GM21786 (cell line): ENCODE results near the gene UST.
"Not testable (repeated sequence)": the region's sequence is repeated elsewhere in the genome, so short reads cannot be mapped to it uniquely, and the experiment has no call there.

Experiments used
- ATAC-seq: cut with Tn5 transposase; IDR thresholded peaks from one replicate; pipeline ENCODE4 v1.9.1; 2021; ENCODE audit not compliant: unreplicated experiment

UST gene

DNA sequence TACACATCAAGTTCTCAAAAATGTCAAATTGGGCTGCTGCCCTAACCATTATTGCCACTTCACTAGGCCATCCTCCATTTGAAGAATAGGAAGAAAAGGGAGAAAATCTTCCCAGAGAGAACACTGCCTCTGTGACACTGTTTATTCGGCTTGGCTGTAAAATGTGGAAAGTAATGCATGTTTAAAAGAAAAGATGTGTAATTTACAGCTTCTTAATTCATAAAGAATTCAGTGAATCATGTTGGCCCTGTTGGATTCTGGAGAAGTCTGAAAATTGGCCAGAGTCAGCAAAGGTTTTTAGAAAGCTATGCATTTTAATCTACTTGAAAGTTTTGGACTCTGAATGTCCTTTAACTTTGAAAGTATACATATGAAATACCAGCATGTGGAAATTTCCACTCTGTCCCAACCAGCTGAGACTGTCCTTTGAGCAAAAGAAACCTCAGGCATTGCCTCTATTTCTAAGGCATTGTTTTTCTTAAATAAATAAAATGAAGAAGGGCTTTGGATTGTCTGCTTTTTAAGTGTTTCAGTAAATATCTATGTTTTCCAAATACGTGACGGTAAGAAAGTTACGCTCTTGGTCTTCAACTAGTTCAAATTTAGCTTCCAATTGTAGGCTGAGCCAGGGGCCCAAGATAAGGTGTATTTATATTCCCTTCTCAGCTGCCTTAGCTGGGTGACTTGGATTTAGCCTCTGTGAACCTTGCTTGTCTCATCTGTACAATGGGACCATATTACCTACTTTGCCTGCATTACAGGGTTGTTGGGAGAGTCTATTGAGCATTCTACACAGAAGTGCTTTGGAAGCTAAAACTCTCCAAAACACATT, 222.2 kb downstream of the UST start:
- ATAC-seq = no peak

DNA sequence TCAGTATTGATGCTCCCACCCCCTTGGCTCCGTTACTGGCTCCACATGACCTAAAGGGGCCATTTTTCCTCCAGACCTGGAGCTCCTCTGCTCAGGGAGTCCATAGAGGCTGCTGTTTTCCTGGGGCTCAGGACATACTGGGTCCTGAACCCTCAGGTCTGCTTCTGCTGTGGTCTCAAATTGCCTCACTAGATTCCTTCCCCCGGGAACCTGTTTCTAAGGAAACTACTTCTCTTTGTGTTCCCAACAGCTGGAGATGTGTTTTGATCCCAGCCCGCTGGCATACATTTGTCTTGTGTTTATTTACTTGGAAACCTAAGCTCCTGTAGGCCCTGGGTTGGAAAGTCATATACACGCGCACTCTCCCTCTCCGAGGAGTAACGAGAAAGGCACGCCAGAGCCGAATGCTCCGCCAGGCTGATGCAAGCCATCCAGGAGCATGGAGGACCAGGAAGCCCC, 222.8 kb downstream of the UST start:
- no peak for ATAC-seq

DNA sequence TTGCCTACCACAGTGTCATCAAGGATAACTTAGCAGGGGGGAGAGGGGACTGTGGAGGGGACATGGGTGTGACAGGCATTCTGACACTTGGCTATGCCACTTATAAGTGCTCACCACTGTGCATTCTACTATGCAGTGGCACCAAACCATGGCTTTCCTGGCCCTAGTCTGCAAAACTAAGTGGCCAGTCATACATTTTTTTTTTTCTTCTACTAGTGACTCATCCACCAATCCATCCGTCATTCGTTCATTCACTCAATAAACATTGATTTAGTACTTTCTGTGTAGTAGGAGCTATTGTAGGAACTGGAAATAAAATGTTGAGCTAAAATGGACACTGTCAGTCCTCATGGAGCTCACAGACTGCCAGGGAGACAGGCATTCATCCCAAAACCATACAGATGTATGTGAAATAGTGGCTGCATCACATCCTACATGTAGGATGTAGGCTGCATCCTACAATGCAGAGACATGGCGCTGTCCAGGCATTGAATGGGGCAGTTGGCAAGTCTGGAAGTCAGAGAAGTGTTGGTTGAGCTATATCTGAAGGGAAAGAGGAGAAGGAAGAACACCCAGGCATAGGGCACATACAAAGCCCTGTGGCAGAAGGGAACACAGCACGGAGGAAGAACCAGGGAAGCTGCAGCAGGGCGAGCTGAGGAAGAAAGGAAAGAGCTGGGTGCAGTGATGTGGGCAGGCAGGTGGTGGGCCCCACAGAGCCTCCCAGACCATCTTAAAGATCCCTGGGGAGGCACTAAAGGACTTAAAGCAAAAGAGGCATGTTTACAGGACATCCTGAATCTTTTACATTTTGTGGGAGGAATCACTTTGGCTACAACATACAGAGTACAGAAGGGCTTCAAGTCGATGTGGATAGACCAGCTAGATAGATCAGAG, 224.4 kb downstream of the UST start:
- no peak for ATAC-seq

DNA sequence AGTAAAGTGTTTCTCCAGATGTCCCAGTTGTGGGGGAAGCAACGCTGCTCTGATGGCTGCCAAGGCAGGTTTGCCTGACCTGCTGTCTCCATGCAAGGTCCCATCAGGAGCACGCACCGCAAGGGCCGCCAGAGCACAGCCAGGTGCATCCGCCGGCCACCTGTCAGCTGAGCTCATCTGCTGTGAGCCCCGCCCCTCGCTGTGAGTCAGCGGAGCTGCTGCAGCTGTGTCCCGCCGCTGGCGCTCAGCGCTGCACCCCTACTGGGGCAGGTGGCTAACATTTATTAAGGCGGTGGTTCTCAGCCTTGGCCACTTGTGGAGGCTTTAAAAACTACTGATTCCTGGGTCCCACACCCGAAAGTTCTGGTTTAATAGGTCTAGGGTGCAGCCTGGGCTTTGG, 225.7 kb downstream of the UST start:
- peak; percentile 65 for ATAC-seq

DNA sequence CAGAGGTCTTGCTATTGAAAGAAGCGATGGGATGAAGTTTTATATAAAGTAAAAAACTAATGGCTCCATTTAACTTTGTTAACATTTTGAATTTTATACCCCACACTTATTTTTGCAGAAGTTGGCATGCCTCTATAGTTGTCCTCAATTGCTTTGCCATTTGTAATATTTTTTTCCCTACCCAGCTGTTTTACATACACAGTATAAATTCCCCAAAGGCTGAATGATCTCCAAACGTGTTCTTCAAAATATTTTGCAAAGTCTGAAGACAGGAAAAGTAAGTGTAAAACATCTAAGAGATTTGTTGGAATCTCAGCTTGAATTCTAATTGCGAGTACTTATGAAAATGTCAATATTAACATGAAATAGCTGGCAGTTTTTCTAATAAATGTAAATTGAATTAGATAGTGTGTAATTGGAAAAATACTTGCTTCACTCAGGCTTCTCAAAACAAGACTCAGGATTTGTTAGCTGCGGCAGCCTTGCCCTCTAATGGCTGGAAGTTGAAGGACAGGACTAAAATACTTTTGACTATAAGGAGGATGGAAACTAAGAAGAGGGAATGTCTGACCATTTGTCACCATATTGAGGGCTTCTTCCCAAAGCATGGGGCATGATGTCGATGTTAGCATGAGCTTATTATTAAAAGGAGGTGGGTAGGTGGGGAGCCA, 226.8 kb downstream of the UST start:
- no peak for ATAC-seq

DNA sequence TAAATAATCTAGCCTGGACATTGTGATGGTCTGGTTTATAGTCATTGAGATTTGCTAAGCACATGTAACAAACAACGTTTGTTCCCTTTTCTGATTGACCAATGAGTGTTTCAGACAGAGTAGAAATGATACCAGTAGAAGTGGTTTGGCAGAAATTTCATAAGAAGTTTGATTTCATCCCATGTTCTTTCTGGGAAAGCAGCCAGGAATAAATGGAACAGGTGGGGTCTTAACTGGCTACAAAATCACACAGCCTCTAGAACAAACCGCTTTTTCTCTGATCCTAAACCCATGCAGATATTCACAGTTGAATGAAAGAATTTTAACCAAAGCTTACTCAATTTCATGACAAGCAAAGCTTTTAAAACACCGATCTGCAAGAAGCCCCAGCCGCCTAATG, 227.5 kb downstream of the UST start:
- ATAC-seq = no peak

DNA sequence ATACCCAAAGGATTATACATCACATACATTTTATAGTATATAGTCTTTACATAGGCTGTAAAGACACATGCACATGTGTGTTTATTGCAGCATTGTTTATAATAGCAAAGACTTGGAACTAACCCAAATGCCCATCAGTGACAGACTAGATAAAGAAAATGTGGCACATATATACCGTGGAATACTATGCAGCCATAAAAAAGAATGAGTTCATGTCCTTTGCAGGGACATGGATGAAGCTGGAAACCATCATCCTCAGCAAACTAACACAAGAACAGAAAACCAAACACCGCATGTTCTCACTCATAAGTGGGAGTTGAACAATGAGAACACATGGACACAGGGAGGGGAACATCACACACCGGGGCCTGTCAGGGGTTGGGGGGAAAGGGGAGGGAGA, 231.5 kb downstream of the UST start:
- not testable (repeated sequence) for ATAC-seq

DNA sequence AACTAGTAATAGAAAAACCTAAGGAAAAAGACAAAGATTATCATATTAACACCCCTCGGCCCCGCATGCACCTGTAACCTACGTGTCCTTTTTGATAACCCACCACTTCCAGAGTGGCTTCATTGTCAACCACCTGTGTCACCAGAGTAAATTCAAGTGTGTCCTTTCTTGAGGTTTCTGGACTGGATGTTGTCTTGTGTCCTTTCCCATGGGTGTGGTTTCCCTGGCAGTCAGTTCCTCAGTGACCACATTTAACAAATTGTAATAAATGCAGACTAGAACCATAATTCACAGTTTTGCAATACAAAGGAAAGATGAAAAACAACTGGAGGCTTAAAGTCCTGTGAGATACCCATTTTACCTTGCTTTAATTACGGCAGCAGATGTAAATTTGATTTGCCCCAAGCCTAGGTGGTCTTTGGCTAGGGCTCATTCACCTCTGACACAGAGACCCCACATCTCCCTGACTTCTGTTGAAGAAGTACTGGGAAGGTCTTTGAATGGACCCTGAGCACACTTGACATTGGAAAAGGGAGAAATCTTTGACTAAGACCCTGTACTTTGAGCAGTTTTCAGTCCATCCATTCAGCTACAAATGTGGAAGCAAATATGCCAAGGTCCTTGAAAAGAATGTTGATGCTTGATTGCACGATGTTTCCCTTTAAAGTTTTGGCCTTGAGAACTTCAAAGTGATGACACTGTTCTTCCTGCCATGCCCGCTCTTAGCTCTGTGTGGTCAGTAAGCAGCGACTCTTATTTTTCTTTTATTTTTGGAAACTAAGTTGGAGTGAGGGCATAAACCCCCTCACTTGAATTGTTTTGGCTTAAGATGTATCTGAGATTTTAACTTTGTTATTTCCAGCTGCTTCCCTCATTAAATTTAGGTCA, 232.4 kb downstream of the UST start:
- ATAC-seq = no peak

DNA sequence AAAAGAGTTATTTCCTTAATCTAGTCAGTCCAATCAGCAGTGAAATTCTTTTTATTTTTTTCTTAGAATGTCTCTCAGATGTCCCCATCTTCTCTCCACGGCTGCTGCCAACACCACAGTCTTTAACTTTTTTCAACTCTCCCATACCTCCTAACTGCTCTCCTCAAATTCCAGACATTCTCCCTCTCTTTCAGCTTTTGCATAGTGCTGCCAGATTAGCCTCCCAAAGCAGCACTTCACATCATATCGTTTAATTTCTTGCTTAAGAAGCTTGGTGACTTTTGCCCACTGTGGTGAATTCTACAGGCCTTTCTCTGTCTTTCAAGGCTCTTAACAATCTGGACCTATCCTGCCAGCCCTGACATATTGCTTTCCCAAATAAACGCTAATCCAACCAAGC, 233.4 kb downstream of the UST start:
- no peak for ATAC-seq

DNA sequence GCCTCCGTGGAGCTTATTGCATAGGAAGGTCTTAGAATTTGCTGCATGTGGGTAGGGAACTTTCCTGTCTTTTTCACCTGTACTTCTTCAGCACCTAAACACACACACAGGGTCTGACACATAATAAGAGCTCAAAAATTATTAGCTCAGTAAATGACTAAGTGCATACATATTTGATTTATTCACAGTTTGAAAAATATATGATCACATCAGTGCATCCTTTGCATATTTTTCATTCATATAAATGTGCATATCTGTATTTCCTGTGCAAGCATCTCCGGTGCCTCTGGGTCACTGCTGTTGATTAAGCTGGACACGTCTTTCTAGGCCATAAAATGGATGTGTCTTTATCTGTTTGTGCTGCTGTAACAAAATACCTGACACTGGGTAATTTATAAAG, 234.7 kb downstream of the UST start:
- ATAC-seq = no peak

DNA sequence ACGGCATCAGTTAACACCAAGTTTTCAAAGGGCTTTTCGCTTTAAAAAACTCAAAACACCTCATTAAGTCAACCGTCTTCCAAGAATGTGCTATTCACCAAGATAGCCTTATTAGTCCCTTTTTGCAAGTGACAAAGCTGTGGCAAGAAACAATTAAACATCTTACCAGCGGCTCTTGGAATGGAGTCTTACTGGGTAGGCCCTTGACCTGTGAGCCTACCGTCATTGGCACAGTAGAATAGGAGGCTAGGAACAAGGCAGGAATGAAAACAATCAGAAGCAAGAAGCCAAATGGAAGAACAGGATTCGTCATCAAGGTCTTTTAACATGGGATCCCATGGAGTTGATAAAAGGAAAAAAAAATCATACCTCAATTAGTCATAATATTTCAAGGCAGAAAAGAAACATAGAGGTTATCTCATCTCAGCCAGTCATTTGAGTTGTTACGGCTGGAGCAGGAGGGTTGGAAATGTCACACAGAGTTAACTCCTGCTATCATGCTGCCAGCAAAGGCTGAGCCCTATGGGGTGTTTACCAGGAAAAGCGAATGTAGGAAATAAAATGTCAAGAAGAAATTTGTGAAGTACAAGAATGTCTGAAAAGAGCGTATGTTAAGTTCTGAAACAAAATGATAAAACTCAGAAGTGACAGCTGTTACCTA, 236.4 kb downstream of the UST start:
- no peak for ATAC-seq

DNA sequence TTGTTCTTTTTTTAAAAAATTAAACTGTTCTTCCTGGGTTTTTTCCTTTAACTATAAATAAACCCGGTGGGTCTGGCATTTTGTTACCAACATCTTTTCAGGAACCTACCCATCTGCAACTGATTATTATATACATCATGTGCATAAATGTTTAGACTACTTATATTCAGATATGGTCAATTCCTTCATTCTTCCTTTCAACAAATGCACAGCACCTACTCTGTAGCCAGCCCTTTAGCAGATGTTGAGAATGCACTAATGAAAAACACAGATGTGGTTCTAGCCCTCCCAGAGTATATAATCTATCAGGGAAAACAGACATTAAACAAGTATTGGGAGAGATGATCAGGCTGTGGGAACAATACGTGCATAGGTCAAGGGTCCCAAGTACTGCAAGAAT, 237.1 kb downstream of the UST start:
- ATAC-seq = no peak

DNA sequence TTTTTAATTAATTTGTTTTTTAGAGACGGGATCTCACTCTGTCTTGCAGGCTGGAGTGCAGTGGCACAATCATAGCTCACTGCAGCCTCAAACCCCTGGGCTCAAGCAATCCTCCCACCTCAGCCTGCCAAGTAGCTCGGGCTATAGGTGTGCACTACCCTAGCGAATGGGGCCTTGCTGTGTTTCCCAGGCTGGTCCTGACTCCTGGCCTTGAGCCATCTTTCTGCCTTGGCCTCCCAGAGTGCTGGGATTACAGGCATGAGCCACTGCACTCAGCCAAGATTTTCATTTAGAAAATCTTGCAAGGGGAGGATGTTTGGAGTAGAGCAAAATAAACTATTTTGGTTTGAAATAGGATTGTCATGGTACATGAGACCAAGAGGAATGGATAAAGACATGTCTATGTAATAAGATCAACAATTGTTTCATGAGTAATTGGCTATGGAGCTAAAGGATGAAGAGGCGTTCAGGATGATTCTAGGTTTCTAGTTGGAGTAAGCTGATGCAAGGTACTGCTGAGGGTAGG, 237.8 kb downstream of the UST start:
- no peak for ATAC-seq

DNA sequence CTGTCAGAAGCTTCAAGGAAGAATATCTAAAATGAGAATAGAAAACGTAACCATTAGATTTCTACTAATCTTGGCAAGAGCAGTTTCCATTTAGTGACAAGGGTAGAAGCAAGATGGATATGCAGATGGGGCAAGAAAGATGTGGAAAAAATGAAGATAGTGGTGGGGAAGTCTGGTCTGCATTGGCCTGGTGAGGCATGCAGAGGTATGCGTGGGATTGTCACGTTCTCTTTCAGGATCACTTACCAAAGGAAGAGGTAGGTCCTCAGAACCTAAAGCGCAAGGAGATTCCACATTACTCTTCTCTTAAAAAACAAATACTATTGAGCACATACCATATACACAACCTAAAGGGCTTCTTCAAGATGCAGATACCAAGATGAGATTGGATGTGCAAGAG, 238.7 kb downstream of the UST start:
- ATAC-seq = no peak

DNA sequence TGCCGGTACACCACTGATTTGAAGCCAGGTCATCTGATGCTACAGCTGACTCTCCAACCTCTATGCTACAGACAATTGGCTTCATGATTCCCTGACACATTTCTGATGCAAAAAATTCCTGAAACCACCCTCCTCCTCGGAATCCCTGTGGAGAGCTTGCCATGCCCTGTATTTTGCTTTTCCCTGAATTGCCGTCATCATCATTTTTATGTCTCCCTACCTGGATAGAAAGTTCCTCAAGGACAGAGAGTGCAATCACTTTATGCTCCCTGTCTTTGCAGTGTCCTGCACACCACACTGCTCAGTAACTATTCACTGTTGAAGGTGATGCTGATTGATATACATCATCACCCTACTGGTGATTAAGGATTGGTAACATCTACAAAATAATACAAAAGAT, 239.8 kb downstream of the UST start:
- no peak for ATAC-seq

DNA sequence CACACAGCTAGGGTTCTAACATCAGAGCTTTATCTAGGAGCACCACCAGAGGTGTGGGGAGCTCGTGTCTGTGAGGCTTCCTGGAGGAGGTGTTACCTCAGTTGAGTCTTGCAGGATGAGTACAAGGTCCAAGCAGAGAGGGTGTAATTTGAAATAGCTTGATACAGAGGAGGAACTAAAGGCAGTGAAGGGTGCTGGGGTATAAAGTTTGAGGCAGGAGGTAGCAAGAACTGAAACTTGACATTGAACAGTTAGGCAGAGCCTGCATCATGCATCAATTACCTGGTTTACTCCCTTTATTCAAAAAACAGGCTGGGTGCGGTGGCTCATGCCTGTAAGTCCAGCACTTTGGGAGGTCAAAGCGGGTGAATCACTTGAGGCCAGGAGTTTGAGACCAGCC, 241.2 kb downstream of the UST start:
- ATAC-seq = no peak

DNA sequence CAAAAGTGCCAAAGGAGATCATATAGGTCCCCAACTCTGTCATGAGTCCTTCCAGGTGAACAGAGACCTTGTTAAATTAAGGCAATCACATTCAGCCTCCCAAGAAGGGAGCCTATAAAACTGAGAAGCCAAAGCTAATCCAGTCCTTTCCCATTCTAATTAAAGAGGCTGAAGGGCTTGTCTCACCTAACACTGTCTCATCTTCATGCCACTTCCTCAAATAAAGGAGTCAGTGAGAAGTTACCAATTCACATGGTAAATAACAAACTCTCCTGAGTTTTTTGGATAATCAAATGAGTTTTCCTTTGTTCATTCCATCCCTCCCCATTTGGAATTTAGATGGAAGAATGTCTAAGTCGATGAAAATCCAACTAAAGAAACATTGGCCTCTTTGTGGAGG, 242.8 kb downstream of the UST start:
- no peak for ATAC-seq

DNA sequence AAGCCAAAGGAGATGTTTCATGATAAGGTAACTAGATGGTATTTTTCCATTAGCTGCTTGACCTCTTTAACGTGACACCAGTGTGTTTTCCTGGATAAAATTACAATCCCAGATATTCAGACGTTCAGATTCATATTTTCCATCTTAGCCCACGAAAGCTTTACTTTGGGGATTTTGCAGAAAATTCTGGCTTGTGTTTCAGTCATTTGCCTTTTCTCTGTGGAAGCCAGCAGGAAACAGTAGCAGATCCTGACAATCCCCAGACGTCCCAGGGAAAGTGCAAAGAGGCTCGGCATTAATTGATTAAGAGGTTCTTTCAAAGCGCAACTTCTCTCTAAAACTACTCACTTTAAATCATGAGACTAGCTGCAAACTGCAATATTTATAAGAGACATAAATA, 243.6 kb downstream of the UST start:
- ATAC-seq = no peak

DNA sequence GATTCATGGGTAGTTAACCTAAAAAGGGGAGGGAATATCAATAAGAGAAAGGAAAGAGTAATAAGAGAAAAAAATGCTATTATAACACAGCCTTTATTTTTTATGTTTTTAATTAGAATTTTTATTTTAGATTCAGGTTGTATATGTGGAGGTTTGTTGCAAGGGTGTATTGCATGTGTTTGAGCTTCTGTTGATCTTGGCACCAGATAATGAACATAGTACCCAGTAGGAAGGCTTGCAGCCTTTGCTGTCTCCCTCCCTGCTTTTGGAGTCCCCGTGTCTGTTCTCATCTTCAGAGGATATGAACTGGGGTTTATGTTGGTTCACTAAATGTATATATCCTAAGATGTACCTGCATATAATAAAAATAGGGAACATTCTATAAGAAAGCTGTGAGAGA, 250.0 kb downstream of the UST start:
- no peak for ATAC-seq

DNA sequence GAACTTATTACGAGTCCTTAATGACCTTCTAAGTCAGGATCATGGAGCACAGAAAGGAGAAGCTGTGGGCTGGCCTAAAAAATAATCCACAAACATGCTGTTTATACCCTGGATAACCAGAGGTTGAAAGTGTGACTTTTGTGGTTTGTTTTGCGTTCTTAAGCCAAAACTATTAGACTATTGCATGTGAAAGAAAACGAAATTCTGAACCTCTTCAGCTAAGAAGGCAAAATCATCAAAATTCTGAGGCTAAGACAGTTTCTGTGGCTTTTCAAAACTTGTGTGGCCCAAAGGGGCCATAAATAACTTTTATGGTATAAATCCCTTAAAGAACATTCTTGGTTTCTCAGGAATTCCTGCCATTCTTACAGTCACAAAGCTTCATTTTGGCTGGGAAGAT, 251.0 kb downstream of the UST start:
- no peak for ATAC-seq
